ENCODE data around the gene CDH6.

Gene CDH6

DNA sequence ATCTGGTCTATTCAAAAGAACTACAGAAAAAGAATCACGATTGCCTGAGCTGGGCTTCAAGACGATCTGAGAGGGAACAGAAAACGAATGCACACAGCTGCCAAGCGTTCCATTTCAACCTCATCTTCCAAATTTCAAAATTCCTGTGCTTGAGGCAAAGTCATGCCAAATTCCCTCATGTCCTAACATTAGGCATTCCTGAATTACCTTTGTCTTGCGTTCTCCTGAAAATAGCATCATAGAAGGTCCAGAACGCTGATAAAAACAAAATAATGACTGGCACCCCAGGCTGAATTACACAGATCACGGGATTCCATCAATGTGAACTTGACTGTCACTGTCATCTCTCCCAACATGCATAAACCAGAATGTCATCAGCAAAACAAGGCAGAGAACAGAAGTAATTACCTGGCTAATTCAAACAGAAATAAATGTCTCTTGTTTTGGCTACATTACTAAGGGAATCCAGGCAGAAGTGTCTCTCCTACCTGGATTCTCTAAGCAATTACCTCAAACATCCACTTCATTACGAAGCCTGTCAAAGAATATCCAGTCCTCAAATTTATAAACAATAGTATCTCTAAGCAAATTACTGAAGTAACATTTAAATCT is 12.0 kb upstream of the CDH6 start:
- H3K4me3 ChIP-seq (ENCODE audit: low read depth, low read length): no peak overlapping the region
- DNase-seq (ENCODE audit: low read depth, low spot score): no peak
- TF ChIP-seq, protein P1, sequence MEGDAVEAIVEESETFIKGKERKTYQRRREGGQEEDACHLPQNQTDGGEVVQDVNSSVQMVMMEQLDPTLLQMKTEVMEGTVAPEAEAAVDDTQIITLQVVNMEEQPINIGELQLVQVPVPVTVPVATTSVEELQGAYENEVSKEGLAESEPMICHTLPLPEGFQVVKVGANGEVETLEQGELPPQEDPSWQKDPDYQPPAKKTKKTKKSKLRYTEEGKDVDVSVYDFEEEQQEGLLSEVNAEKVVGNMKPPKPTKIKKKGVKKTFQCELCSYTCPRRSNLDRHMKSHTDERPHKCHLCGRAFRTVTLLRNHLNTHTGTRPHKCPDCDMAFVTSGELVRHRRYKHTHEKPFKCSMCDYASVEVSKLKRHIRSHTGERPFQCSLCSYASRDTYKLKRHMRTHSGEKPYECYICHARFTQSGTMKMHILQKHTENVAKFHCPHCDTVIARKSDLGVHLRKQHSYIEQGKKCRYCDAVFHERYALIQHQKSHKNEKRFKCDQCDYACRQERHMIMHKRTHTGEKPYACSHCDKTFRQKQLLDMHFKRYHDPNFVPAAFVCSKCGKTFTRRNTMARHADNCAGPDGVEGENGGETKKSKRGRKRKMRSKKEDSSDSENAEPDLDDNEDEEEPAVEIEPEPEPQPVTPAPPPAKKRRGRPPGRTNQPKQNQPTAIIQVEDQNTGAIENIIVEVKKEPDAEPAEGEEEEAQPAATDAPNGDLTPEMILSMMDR (IDR thresholded peaks at IDR 0.05; ENCODE audit: insufficient read depth, low read length, missing control alignments): no peak
- ChIA-PET POLR2A (no interaction called here), CTCF (interaction anchor here (0.9 kb wide), 1 partner anchor 12 kb away, joined by 3 read pairs; the partner anchor contains the start of gene CDH6)

DNA sequence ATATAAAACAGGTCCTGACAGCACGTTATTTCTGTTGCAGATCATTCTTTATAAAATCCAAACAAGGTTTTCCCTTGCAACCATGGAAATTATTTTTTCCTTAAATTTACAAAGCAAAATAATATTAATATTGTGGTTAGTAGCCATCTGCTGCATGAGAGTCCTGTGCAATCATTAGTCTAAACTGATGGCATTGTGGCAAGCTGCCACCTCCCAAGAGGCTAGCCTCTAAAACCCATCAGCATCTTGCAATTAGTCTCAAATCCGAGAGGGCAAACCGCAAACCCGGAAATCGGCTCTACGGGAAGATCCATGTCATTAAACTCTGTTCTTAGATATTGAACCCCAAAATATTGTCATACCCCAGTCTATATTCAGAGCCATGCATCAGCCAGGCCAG is 11.3 kb upstream of the CDH6 start:
- no peak overlapping the region for H3K4me3 ChIP-seq (ENCODE audit: low read depth, low read length)
- no peak for DNase-seq (ENCODE audit: low read depth, low spot score)
- CTCF ChIA-PET: no interaction called here
- POLR2A ChIA-PET: no interaction called here
- TF ChIP-seq, protein P1 (IDR thresholded peaks at IDR 0.05; ENCODE audit: insufficient read depth, low read length, missing control alignments): no peak

DNA sequence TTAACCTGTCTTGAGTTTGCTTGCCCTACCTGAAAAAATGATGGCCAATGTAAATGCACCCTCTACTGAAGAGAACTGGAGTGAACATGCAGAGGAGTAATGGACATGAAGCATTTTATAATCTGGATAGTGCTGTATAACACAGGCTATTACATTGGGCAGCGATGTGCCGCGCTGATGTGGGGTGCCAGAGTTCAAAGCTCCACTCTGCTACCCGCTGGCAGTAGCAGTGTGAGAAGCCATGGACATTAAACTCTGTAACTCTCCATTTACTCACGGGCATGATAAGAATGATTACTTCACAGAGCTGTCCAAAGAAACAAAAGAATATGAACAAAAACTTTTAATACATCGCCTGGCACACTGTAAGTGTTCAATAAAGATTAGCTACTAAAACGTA is 7.5 kb upstream of the CDH6 start:
- ChIA-PET CTCF (interaction anchor here (0.6 to 4.4 kb wide), 18 partner anchors 8 to 396 kb away, joined by 3 to 21 read pairs (median 5); partner anchors contain the start of gene CDH6), POLR2A (no interaction called here)
- TF ChIP-seq, protein P1 (IDR thresholded peaks at IDR 0.05; ENCODE audit: insufficient read depth, low read length, missing control alignments): no peak
- H3K4me3 ChIP-seq (ENCODE audit: low read depth, low read length): no peak overlapping the region
- DNase-seq (ENCODE audit: low read depth, low spot score): no peak

DNA sequence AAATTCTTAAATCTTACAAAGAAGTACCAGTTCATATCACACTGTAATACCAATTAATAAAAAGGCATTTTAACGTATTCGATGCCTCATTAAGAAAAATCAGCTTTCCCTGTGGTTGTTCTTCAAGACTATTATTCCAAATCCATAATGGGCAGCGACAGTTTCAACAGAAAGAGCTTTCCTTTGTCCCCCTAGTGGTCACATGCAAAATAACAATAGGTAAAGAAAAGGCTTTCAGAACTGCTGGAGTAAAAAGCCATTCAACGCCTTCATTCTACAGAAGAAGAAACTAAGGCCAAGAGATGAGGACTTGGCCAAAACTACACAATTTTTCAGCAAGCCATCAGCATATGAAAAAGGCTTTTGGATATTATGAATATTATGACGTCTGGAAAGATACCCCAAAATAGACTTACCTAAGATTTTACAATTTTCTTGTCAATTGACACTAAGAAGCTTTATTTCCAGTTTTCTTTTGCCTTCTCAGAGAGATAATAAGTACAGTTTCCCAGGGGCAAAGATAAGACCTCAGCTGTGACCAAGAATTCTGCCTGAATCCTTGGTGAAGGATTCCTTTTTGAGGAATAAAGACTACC is 6.7 kb upstream of the CDH6 start:
- CTCF ChIA-PET: interaction anchor here (0.8 to 4.4 kb wide), 22 partner anchors 8 to 491 kb away, joined by 3 to 21 read pairs (median 4); partner anchors contain the start of gene CDH6
- TF ChIP-seq, protein P1 (IDR thresholded peaks at IDR 0.05; ENCODE audit: insufficient read depth, low read length, missing control alignments): peak; percentile 60
- POLR2A ChIA-PET: no interaction called here
- DNase-seq (ENCODE audit: low read depth, low spot score): no peak
- no peak overlapping the region for H3K4me3 ChIP-seq (ENCODE audit: low read depth, low read length)

DNA sequence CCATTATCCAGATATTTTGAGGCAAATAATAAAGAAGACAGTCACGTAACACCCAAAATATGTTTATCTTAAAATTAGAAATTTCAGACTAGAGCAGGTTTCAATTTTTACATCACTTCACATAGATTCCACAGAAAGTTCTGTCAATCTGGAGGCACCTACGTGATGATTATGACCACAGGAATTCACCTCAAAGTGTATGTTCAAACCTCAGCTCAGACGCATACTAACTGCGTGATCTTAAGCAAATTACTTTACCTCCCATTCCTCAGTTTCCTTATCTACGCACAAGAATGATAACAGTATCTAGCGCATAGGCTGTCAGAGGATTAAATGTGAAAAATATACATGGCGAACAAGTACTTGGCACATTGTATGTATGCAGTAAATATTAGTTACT is 5.9 kb upstream of the CDH6 start:
- no peak for DNase-seq (ENCODE audit: low read depth, low spot score)
- ChIA-PET POLR2A (no interaction called here), CTCF (interaction anchor here (0.8 to 3.1 kb wide), 14 partner anchors 12 to 492 kb away, joined by 3 to 20 read pairs (median 6); no protein-coding TSS in a partner anchor)
- H3K4me3 ChIP-seq (ENCODE audit: low read depth, low read length): no peak overlapping the region
- TF ChIP-seq, protein P1 (IDR thresholded peaks at IDR 0.05; ENCODE audit: insufficient read depth, low read length, missing control alignments): no peak

DNA sequence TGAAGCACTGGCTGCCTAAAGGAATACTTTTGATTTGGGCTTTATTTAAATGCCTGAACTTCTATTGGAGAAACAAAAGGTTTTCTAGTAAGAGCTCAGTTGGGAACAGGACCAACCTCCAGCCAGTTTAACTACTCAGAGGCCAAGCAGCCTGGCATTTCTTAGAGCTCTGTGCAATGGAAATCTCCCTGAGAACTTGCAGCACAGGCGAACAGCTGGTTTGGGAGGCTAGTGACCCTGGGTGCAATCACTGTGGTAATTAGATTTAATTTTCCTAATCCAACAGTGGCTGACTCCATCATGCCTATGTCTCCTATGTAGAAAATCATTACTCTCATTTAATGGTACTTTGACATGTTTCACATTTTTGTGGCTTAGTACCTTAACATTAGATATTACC is 1.0 kb upstream of the CDH6 start:
- DNase-seq (ENCODE audit: low read depth, low spot score): no peak
- no peak overlapping the region for H3K4me3 ChIP-seq (ENCODE audit: low read depth, low read length)
- TF ChIP-seq, protein P1 (IDR thresholded peaks at IDR 0.05; ENCODE audit: insufficient read depth, low read length, missing control alignments): no peak
- CTCF ChIA-PET: interaction anchor here (1.9 to 5.4 kb wide), 2 partner anchors 7 to 40 kb away, joined by 5 to 21 read pairs; no protein-coding TSS in a partner anchor
- POLR2A ChIA-PET: no interaction called here

All from AG04449 (cell line).